Vagina (tissue), 2 donors: ENCODE data around the gene COPA.

Experiments used
- POLR2A ChIP-seq, 2 donors: fragments of 450-650 bp; IDR thresholded peaks; one replicate each; pipeline ENCODE4 v1.6.1; 2017; ENCODE audit warnings: antibody characterized with exemption in 2 of 2, mild to moderate bottlenecking in 2 of 2, moderate library complexity in 2 of 2
- POLR2AphosphoS5 ChIP-seq, 2 donors: sonication (generic); formaldehyde crosslinking; IDR thresholded peaks; one replicate each; pipeline ENCODE4 v1.9.0; 2017; ENCODE audit warnings: antibody characterized with exemption in 2 of 2, mild to moderate bottlenecking in 2 of 2, low read depth in 1 of 2; ENCODE audit not compliant: insufficient read depth in 1 of 2
- TF ChIP-seq, protein P1 (sequence below), 3 experiments: fragments of 450-650 bp in 2 of 3; fragments of 200-600 bp in 1 of 3; sonication (generic) in 1 of 3; IDR thresholded peaks; one replicate each; pipeline ENCODE4 v1.5.1; 2017 to 2019; ENCODE audit warnings: antibody characterized with exemption in 3 of 3, mild to moderate bottlenecking in 2 of 3, moderate library complexity in 2 of 3

DNA sequence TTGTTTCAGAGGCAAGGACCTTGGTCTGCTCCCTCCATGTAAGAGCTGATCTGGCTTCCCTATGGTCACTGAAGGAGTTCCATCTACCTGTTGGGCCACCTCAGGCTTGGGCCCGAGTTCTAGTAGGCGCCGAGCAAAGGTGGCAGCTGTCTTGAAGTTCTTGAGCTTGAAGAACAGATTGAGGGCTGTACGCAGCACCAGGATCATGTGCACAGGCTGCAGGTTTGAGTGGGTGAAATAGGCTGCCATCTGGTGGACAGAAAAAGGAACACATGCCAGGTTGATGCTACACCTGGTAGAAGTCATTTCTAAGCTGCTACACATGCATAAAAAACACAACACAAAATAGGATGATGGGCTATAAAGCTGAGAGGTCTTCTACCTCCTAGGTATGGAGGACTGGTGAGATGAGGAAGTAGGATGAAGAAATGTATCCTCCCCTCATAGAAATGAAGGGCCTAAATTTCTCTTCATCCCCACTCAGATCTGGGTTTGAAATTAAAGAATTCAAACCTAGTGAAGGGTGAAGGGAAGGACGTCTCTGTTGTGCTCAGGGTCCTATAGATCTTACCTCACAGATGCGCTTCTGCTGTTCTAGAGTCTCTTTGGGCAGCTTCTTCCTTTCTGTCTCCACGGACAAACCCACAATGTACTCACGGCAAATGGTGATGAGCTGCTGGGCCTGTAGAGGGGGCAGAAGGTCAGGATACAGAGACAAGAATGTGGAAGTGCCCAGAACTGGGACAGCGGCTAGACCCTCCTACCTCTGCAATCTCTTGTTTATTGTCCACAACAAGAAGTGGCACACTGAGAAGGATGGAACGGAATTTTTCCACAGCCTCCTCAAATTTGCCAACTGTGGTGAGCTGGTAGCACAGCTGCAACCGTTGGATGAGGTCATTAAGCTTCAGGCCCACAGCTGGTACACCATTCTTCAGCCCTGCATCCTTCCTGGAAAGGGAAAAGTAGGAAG lies 51.5 kb downstream of the COPA start:
- TF ChIP-seq, protein P1, sequence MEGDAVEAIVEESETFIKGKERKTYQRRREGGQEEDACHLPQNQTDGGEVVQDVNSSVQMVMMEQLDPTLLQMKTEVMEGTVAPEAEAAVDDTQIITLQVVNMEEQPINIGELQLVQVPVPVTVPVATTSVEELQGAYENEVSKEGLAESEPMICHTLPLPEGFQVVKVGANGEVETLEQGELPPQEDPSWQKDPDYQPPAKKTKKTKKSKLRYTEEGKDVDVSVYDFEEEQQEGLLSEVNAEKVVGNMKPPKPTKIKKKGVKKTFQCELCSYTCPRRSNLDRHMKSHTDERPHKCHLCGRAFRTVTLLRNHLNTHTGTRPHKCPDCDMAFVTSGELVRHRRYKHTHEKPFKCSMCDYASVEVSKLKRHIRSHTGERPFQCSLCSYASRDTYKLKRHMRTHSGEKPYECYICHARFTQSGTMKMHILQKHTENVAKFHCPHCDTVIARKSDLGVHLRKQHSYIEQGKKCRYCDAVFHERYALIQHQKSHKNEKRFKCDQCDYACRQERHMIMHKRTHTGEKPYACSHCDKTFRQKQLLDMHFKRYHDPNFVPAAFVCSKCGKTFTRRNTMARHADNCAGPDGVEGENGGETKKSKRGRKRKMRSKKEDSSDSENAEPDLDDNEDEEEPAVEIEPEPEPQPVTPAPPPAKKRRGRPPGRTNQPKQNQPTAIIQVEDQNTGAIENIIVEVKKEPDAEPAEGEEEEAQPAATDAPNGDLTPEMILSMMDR (IDR thresholded peaks at IDR 0.05): peak; percentile 53 to 68 (median 65)
- TF ChIP-seq POLR2AphosphoS5 (IDR thresholded peaks at IDR 0.05; ENCODE audit: insufficient read depth in 1 of 2, low read depth in 1 of 2) (no peak), POLR2A (IDR thresholded peaks at IDR 0.05) (no peak)
